Measurements from ENCODE around the gene MYO18B. TPM values are rescaled to one million over a fixed set of nuclear protein-coding genes. Genes with fewer than 3 reads are reported as not detected.

Gene MYO18B
- total RNA-seq, 2 donors from 2014 or later = 0.43 to 1.0 TPM

GRCh38 chr22:25816522-25817059, 74.6 kb downstream of the MYO18B start:
- ATAC-seq (no peak), DNase-seq (ENCODE audit: low spot score) (no peak)
- H3K4me1 Mint-ChIP-seq (ENCODE audit: low read depth in 2 of 2) = no peaks in the 10 kb centered on the region
- peaks cover 5% of the 10 kb centered on the region for H3K36me3 Mint-ChIP-seq
- H3K4me3 Mint-ChIP-seq = no peak overlapping the region
- peaks cover 30 to 44% of the 10 kb centered on the region in 2 donors for H3K27me3 Mint-ChIP-seq
- H3K27ac Mint-ChIP-seq = no peak overlapping the region
- peaks cover 4% of the 10 kb centered on the region for H3K9me3 Mint-ChIP-seq

GRCh38 chr22:25817092-25817943, 75.3 kb downstream of the MYO18B start:
- Mint-ChIP-seq H3K4me1 (ENCODE audit: low read depth in 2 of 2) (no peaks in the 10 kb centered on the region), H3K27ac (no peak overlapping the region), H3K36me3 (peaks cover 5% of the 10 kb centered on the region), H3K27me3 (peaks cover 34 to 50% of the 10 kb centered on the region in 2 donors), H3K9me3 (peaks cover 4% of the 10 kb centered on the region), H3K4me3 (no peak overlapping the region)
- DNase-seq (ENCODE audit: low spot score) (no peak), ATAC-seq (no peak)

DNA sequence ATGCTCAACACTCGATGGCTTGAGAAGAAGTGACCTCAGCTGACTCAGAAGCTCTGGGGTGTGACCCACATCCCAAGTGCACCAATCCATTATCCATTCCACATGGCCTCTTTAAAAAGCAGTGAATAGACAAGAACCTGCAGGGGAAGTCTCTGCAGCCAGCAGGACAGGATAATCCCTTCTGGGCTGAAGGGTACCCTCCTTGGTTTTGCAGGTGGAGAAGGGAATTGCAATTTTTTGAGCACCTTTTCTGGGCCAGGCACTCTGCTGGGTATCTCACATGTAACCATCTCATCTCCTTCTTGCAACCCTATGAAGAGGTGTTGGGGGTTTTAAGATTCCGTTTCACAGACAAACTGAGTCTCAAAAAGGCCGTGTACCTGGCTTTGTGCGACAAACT, 76.6 kb downstream of the MYO18B start:
- Mint-ChIP-seq H3K4me3 (no peak overlapping the region), H3K4me1 (ENCODE audit: low read depth in 2 of 2) (no peaks in the 10 kb centered on the region)
- no peak for ATAC-seq

DNA sequence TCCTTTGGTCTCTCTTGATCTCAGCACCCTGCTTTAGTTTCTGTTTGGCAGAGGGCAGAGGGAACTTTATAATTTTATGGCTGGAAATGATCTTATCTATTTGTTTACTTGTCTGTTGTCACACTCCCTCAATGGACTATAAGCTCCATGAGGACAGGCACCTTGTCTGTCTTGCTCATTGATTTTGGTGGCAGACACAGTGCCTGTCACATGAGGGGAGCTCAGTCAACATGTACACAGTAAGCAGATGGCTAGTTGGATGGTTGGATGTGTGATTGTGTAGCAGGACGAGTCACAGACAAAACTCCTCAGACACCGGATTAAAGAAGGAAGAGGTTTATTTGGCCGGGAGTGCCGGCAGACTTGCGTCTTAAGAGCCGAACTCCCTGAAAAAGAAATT, 80.4 kb downstream of the MYO18B start:
- no peak overlapping the region for H3K4me3 Mint-ChIP-seq
- no peaks in the 10 kb centered on the region for H3K4me1 Mint-ChIP-seq (ENCODE audit: low read depth in 2 of 2)
- H3K36me3 Mint-ChIP-seq = peaks cover 5% of the 10 kb centered on the region
- H3K27ac Mint-ChIP-seq = no peak overlapping the region
- ATAC-seq = no peak
- H3K27me3 Mint-ChIP-seq = peaks cover 23 to 58% of the 10 kb centered on the region in 2 donors
- no peak for DNase-seq (ENCODE audit: low spot score)
- peaks cover 4% of the 10 kb centered on the region for H3K9me3 Mint-ChIP-seq

More for the DNA sequence above, 76.6 kb downstream of the MYO18B start:
- no peak overlapping the region for H3K27ac Mint-ChIP-seq
- H3K9me3 Mint-ChIP-seq = peaks cover 4% of the 10 kb centered on the region
- peaks cover 5% of the 10 kb centered on the region for H3K36me3 Mint-ChIP-seq
- DNase-seq (ENCODE audit: low spot score) = no peak
- H3K27me3 Mint-ChIP-seq = peaks cover 35 to 58% of the 10 kb centered on the region in 2 donors

GRCh38 chr22:25823276-25823675, 81.3 kb downstream of the MYO18B start:
- DNase-seq (ENCODE audit: low spot score) (no peak), ATAC-seq (no peak)
- Mint-ChIP-seq H3K27ac (no peak overlapping the region), H3K27me3 (peaks cover 18 to 50% of the 10 kb centered on the region in 2 donors), H3K4me3 (no peak overlapping the region), H3K4me1 (ENCODE audit: low read depth in 2 of 2) (no peaks in the 10 kb centered on the region), H3K36me3 (peaks cover 5% of the 10 kb centered on the region), H3K9me3 (peaks cover 4% of the 10 kb centered on the region)

DNA sequence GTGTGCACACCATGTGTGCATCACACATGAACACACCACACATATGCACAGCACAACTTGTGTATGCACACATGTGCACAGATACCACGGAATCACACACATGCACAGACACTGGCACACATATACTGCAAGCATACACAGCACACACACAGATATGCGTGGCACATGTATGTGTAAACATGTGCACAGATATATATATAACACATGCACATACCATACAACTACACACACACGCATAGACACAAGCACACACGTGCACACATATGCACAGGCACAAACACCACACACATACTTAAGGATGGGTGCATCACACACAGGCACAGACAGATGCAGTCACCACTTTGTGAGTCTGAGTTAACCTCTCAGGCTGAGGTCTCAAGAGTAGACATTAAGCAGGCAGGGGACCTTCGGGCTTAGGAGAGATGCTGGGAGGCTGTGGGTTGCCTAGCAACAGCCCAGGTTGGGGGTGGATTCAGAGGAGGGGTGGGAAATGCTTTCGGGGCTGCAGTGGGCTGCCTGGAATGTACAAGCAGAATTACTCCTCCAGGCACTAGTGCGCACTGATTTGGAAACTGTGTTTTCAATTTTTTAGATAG, 82.9 kb downstream of the MYO18B start:
- peaks cover 2% of the 10 kb centered on the region for H3K9me3 Mint-ChIP-seq
- H3K27me3 Mint-ChIP-seq = peaks cover 14 to 37% of the 10 kb centered on the region in 2 donors
- H3K36me3 Mint-ChIP-seq = peaks cover 3% of the 10 kb centered on the region
- no peaks in the 10 kb centered on the region for H3K4me1 Mint-ChIP-seq (ENCODE audit: low read depth in 2 of 2)
- no peak for DNase-seq (ENCODE audit: low spot score)
- H3K27ac Mint-ChIP-seq = no peak overlapping the region
- H3K4me3 Mint-ChIP-seq = no peak overlapping the region
- no peak for ATAC-seq

- Mint-ChIP-seq H3K9me3 (no peaks in the 10 kb centered on the region), H3K36me3 (no peaks in the 10 kb centered on the region), H3K27me3 (peaks cover 2 to 19% of the 10 kb centered on the region in 2 donors), H3K4me1 (ENCODE audit: low read depth in 2 of 2) (no peaks in the 10 kb centered on the region), H3K27ac (no peak overlapping the region), H3K4me3 (no peak overlapping the region)
- ATAC-seq (no peak), DNase-seq (ENCODE audit: low spot score) (no peak)
These were observed 85.4 kb downstream of the MYO18B start for GRCh38 chr22:25827415-25827814.

DNA sequence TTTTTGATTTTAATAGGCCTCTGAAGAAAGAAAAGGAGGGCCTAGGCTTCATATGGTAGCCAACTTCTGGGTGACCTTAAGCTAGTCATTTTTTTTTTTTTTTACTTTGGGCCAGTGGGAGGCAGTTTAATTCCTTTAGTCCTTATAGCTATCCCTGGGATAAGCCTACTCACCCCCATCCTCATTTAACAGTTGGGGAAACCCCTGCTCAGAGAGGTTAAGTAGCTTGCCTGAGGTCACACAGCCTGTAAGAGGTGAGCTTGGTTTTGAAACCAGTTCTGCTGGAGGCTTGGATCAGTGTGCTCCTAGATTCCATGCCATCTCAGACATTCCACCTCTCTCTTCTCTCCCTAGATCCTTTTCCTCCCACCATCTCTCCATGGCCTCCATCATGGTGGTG, 86.4 kb downstream of the MYO18B start:
- Mint-ChIP-seq H3K4me1 (ENCODE audit: low read depth in 2 of 2) (no peaks in the 10 kb centered on the region), H3K27ac (no peak overlapping the region), H3K9me3 (no peaks in the 10 kb centered on the region), H3K4me3 (no peak overlapping the region), H3K27me3 (peaks cover 0 to 12% of the 10 kb centered on the region in 2 donors), H3K36me3 (no peaks in the 10 kb centered on the region)
- DNase-seq (ENCODE audit: low spot score) (no peak), ATAC-seq (no peak)

- ATAC-seq = no peak
- H3K4me1 Mint-ChIP-seq (ENCODE audit: low read depth in 2 of 2) = no peaks in the 10 kb centered on the region
- peaks cover 0 to 7% of the 10 kb centered on the region in 2 donors for H3K27me3 Mint-ChIP-seq
These were observed 87.2 kb downstream of the MYO18B start for GRCh38 chr22:25829237-25829636.

GRCh38 chr22:25829808-25830777, 88.1 kb downstream of the MYO18B start:
- no peaks in the 10 kb centered on the region for H3K27me3 Mint-ChIP-seq
- no peaks in the 10 kb centered on the region for H3K36me3 Mint-ChIP-seq
- DNase-seq (ENCODE audit: low spot score) = no peak
- ATAC-seq = no peak
- no peak overlapping the region for H3K4me3 Mint-ChIP-seq
- no peaks in the 10 kb centered on the region for H3K9me3 Mint-ChIP-seq
- H3K27ac Mint-ChIP-seq = no peak overlapping the region
- H3K4me1 Mint-ChIP-seq (ENCODE audit: low read depth in 2 of 2) = no peaks in the 10 kb centered on the region

More at GRCh38 chr22:25829237-25829636, 87.2 kb downstream of the MYO18B start:
- Mint-ChIP-seq H3K9me3 (no peaks in the 10 kb centered on the region), H3K36me3 (no peaks in the 10 kb centered on the region), H3K4me3 (no peak overlapping the region), H3K27ac (no peak overlapping the region)
- DNase-seq (ENCODE audit: low spot score) = no peak

DNA sequence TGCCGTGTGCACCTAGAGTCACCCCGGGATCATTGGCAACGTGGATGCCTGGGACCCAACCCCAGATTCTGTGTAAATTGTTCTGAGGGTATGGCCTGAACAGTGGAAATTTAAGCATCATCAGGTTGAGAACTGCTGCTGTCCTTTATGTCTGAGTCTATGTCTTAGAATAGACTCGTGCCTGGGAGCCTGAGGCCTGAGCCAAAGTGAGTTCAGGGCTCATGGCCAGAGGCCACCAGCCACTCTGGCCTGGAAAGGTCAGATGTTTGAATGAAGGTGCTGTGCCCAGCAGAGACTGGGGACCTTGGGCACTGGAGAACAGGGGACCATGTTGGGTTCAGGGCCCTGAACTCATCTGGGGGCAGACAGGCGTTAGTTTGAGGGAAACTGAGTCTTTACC, 91.1 kb downstream of the MYO18B start:
- no peak overlapping the region for H3K4me3 Mint-ChIP-seq
- DNase-seq (ENCODE audit: low spot score) (peak; percentile 26), ATAC-seq (no peak)
- H3K4me1 Mint-ChIP-seq (ENCODE audit: low read depth in 2 of 2) = no peaks in the 10 kb centered on the region
- H3K36me3 Mint-ChIP-seq = no peaks in the 10 kb centered on the region
- no peaks in the 10 kb centered on the region for H3K9me3 Mint-ChIP-seq
- peaks cover 3 to 7% of the 10 kb centered on the region in 2 donors for H3K27me3 Mint-ChIP-seq
- no peak overlapping the region for H3K27ac Mint-ChIP-seq

DNA sequence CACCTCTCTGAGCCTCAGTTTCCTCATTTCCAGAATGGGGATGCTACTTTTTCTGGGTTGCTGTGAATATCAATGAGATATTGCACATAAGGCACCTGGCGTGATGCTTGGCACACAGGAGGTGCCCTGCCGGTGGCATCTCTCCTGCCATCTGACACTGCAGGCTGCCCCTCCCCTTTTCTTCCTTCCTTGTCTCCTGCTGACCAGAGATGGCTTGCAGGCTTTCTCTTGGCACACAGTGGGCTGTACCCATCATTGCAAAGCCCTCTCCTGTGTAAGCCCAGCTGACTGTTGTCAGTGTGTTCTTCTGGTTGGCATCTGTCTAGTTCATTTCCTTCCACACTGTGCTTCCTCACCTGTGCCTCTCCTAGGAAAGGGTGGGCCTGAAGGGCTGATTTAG, 91.7 kb downstream of the MYO18B start:
- H3K4me1 Mint-ChIP-seq (ENCODE audit: low read depth in 2 of 2) = no peaks in the 10 kb centered on the region
- H3K27me3 Mint-ChIP-seq = peaks cover 3 to 7% of the 10 kb centered on the region in 2 donors
- no peak overlapping the region for H3K4me3 Mint-ChIP-seq
- DNase-seq (ENCODE audit: low spot score) (peak; percentile 37), ATAC-seq (no peak)
- H3K9me3 Mint-ChIP-seq = no peaks in the 10 kb centered on the region
- no peaks in the 10 kb centered on the region for H3K36me3 Mint-ChIP-seq
- H3K27ac Mint-ChIP-seq = no peak overlapping the region

- H3K9me3 Mint-ChIP-seq = no peaks in the 10 kb centered on the region
- H3K27ac Mint-ChIP-seq = no peak overlapping the region
- DNase-seq (ENCODE audit: low spot score) (no peak), ATAC-seq (no peak)
- no peaks in the 10 kb centered on the region for H3K36me3 Mint-ChIP-seq
- H3K4me3 Mint-ChIP-seq = no peak overlapping the region
- no peaks in the 10 kb centered on the region for H3K4me1 Mint-ChIP-seq (ENCODE audit: low read depth in 2 of 2)
- H3K27me3 Mint-ChIP-seq = peaks cover 3 to 7% of the 10 kb centered on the region in 2 donors
These were observed 92.5 kb downstream of the MYO18B start for GRCh38 chr22:25834490-25834889.
